Panc1 (cell line): Measurements from ENCODE around the gene ATP10A. TPM values are rescaled to one million over a fixed set of nuclear protein-coding genes. Genes with fewer than 3 reads are reported as not detected.

Source experiments
- ATAC-seq: fragments of 200-7000 bp; cut with Tn5 transposase; 2 replicates; pipeline ENCODE4 v1.9.1; 2020; ENCODE audit warnings: mild to moderate bottlenecking, moderate library complexity
- BruUV-seq: library from RNA; stranded (reverse); fragments of 400-500 nt; replicated peaks from 2 replicates; lab custom pipeline; 2021; lab: Mats Ljungman, UMichigan
- CTCF ChIA-PET: fragments of 300-600 bp; sonication (Branson Sonifier 250); formaldehyde crosslinking; loops from one replicate; lab custom pipeline; 2022; ENCODE audit warnings: antibody characterized with exemption; lab: Charles Lee
- POLR2A ChIA-PET: fragments of 300-600 bp; sonication (Branson Sonifier 250); formaldehyde crosslinking; loops from one replicate; lab custom pipeline; 2022; ENCODE audit warnings: antibody characterized with exemption; lab: Charles Lee
- DNase-seq: peaks from one replicate; pipeline ENCODE4 v3.0.0-alpha.2; 2010; ENCODE audit warnings: low read depth, low spot score
- H3K27ac ChIP-seq: 2 replicates; pipeline ENCODE4 v1.5.1; 2011; ENCODE audit warnings: mild to moderate bottlenecking, low read length, inconsistent platforms
- H3K27me3 ChIP-seq: fragments of 200-500 bp; sonication (Bioruptor generic); 2 replicates; pipeline ENCODE4 v1.6.0; 2014; ENCODE audit warnings: low read length, inconsistent platforms; ENCODE audit not compliant: control insufficient read depth, insufficient read depth
- H3K36me3 ChIP-seq: fragments of 200-500 bp; sonication (Bioruptor generic); 2 replicates; pipeline ENCODE4 v1.5.1; 2014; ENCODE audit warnings: inconsistent platforms, mild to moderate bottlenecking, low read length, moderate library complexity; ENCODE audit not compliant: control insufficient read depth, insufficient read depth
- H3K4me1 ChIP-seq: 2 replicates; pipeline ENCODE4 v1.5.1; 2011; ENCODE audit warnings: inconsistent platforms, mild to moderate bottlenecking, low read length, moderate library complexity; ENCODE audit not compliant: control insufficient read depth, insufficient read depth
- H3K4me3 ChIP-seq, 2 experiments: 2 replicates each; pipeline ENCODE4 v1.5.1; 2011 to 2012; ENCODE audit warnings: low read depth in 2 of 2, low read length in 2 of 2, mild to moderate bottlenecking in 2 of 2, inconsistent platforms in 1 of 2, moderate library complexity in 1 of 2
- H3K9me3 ChIP-seq: fragments of 200-500 bp; sonication (Bioruptor generic); 2 replicates; pipeline ENCODE4 v1.5.1; 2014; ENCODE audit warnings: low read depth, mild to moderate bottlenecking, inconsistent platforms, low read length, moderate library complexity; ENCODE audit not compliant: control insufficient read depth, insufficient read depth
- CTCF ChIP-seq: fragments of 450-650 bp; IDR thresholded peaks from 2 replicates; pipeline ENCODE4 v1.5.1; 2017; ENCODE audit warnings: mild to moderate bottlenecking
- POLR2AphosphoS5 ChIP-seq: IDR thresholded peaks from 2 replicates; pipeline ENCODE4 v1.6.1; 2012; ENCODE audit warnings: mild to moderate bottlenecking, low read depth, low read length, moderate library complexity
- REST ChIP-seq, 2 experiments: IDR thresholded peaks; 2 replicates each; pipeline ENCODE4 v1.6.1; 2011 to 2012; ENCODE audit warnings: low read depth in 2 of 2, control low read depth in 1 of 2, low read length in 1 of 2, mild to moderate bottlenecking in 1 of 2, moderate library complexity in 1 of 2; ENCODE audit not compliant: insufficient read depth in 1 of 2
- SIN3A ChIP-seq: IDR thresholded peaks from 2 replicates; pipeline ENCODE4 v1.6.1; 2012; ENCODE audit warnings: low read depth, mild to moderate bottlenecking, low read length, moderate library complexity, borderline replicate concordance; ENCODE audit not compliant: insufficient read depth
- TCF7L2 ChIP-seq: IDR thresholded peaks from 2 replicates; pipeline ENCODE4 v1.6.1; 2011; ENCODE audit warnings: mild to moderate bottlenecking, low read depth, low read length, inconsistent platforms
- in situ Hi-C: cut with HindIII; loops from 2 replicates; pipeline ENCODE4 v1.10.0; 2016; ENCODE audit warnings: low sequenced_read_pairs, low pct_unique_long_range_greater_than_20kb
- intact Hi-C: fragments of 100-400 bp; cut with micrococcal nuclease; formaldehyde crosslinking; loops from one replicate; pipeline ENCODE4 v1.10.0; 2022; ENCODE audit not compliant: unreplicated experiment
- total RNA-seq: library from RNA; stranded (reverse); gene quantifications from one replicate; pipeline ENCODE4 v1.2.1, GENCODE V29; 2021; ENCODE audit not compliant: unreplicated experiment

ATP10A gene
- total RNA-seq, 1 experiment from 2014 or later, result 0.31 TPM

- POLR2A ChIA-PET, result no interaction called here
- CTCF ChIA-PET, result no interaction called here
- peaks cover 5% of the 10 kb centered on the region; the same call in 1 of the 2 replicates for H3K4me1 ChIP-seq
- intact Hi-C loops (no loop called here), in situ Hi-C loops (no loop called here)
- H3K9me3 ChIP-seq, result no peaks in the 10 kb centered on the region
- no peak overlapping the region for H3K4me3 ChIP-seq
- BruUV-seq, result no TSS peak
- no peak for DNase-seq
- no peaks in the 10 kb centered on the region for H3K36me3 ChIP-seq
- ATAC-seq, result no peak
- no peak overlapping the region for H3K27ac ChIP-seq
- TF ChIP-seq CTCF, result no peak
- TF ChIP-seq REST (IDR thresholded peaks at IDR 0.05; ENCODE audit: insufficient read depth in 1 of 2, low read depth in 2 of 2, low read length in 1 of 2), result no peak
- TF ChIP-seq TCF7L2, result no peak
- no peak for TF ChIP-seq SIN3A
- TF ChIP-seq POLR2AphosphoS5, result no peak
- no peaks in the 10 kb centered on the region for H3K27me3 ChIP-seq
These were observed 14.4 kb downstream of the ATP10A start for GRCh38 chr15:25848784-25849156.

- no peak for DNase-seq
- Histone ChIP-seq H3K4me1 (peaks cover 5% of the 10 kb centered on the region; the same call in 1 of the 2 replicates), H3K27ac (no peak overlapping the region), H3K4me3 (no peak overlapping the region), H3K9me3 (no peaks in the 10 kb centered on the region), H3K27me3 (no peaks in the 10 kb centered on the region), H3K36me3 (no peaks in the 10 kb centered on the region)
- TF ChIP-seq TCF7L2 (no peak), SIN3A (no peak), REST (IDR thresholded peaks at IDR 0.05; ENCODE audit: insufficient read depth in 1 of 2, low read depth in 2 of 2, low read length in 1 of 2) (no peak), POLR2AphosphoS5 (no peak), CTCF (no peak)
- intact Hi-C loops (no loop called here), in situ Hi-C loops (no loop called here)
- ATAC-seq, result no peak
- BruUV-seq, result no TSS peak
- ChIA-PET POLR2A (no interaction called here), CTCF (no interaction called here)
These were observed 14.8 kb downstream of the ATP10A start for GRCh38 chr15:25848325-25848724.
